K562 (cell line): ENCODE measurements around the gene ZNF569. TPM values are rescaled to one million over a fixed set of nuclear protein-coding genes. Genes with fewer than 3 reads are reported as not detected.
A peak's percentile ranks its signal among the peaks of the same experiment; 100 is the strongest.

Experiments
- ATAC-seq: fragments of 200-7000 bp; cut with Tn5 transposase; 3 replicates; pipeline ENCODE4 v1.9.1; 2020; ENCODE audit warnings: moderate library complexity
- BruUV-seq: library from RNA; stranded (reverse); fragments of 400-500 nt; replicated peaks from 2 replicates; lab custom pipeline; 2021; lab: Mats Ljungman, UMichigan
- CTCF ChIA-PET: fragments of 300-600 bp; formaldehyde crosslinking; extraction: SDS; loops from one replicate; lab custom pipeline; 2021; ENCODE audit warnings: low intra/inter-chr PET ratio; lab: Yijun Ruan, JAX
- POLR2A ChIA-PET: fragments of 300-600, 350-650 bp; sonication (Branson Sonifier 250); formaldehyde crosslinking; extraction: SDS; loops from one replicate; lab custom pipeline; 2021; ENCODE audit warnings: antibody characterized with exemption, inconsistent platforms; lab: Yijun Ruan, JAX
- DNase-seq, 4 experiments: peaks; one replicate each; pipeline versions ENCODE4 v3.0.0 to v3.0.0-alpha.2; 2011 to 2018; ENCODE audit warnings: low spot score in 3 of 4, mixed read lengths in 3 of 4; ENCODE audit errors: extremely low read depth in 1 of 4
- FAIRE-seq: peaks from 2 replicates; lab custom pipeline; 2011; peaks lifted over from hg19 to GRCh38; lab: Jason Lieb, UNC
- H2AFZ ChIP-seq: 2 replicates; pipeline ENCODE4 v1.6.0; 2011; ENCODE audit warnings: low read depth, low read length, control low read depth, inconsistent platforms
- H3K27ac ChIP-seq: fragments of 200-600 bp; 3 replicates; pipeline ENCODE4 v1.8.0; 2011; ENCODE audit warnings: low read depth, mild to moderate bottlenecking, control low read depth, inconsistent platforms, low read length, moderate library complexity, mixed read lengths; ENCODE audit errors: extremely low read depth
- H3K27me3 ChIP-seq, 2 experiments: fragments of 300-600 bp in 1 of 2; 2 replicates in 1 of 2; 3 replicates in 1 of 2; pipeline versions ENCODE4 v1.6.0 to v1.8.0; 2011; ENCODE audit warnings: inconsistent platforms in 2 of 2, low read length in 2 of 2, mild to moderate bottlenecking in 1 of 2, mixed read lengths in 1 of 2, moderate library complexity in 1 of 2; ENCODE audit not compliant: control insufficient read depth in 2 of 2, insufficient read depth in 2 of 2
- H3K36me3 ChIP-seq: fragments of 300-600 bp; 3 replicates; pipeline ENCODE4 v1.8.0; 2011; ENCODE audit warnings: mild to moderate bottlenecking, low read length, inconsistent platforms; ENCODE audit not compliant: control insufficient read depth, insufficient read depth
- H3K4me1 ChIP-seq, 2 experiments: fragments of 200-600 bp in 1 of 2; replicated peaks in 1 of 2; 2 replicates in 1 of 2; 3 replicates in 1 of 2; pipeline versions ENCODE4 v1.5.1 to v1.8.0; 2011; ENCODE audit warnings: inconsistent platforms in 2 of 2, low read length in 2 of 2, mild to moderate bottlenecking in 1 of 2, mixed read lengths in 1 of 2, moderate library complexity in 1 of 2; ENCODE audit not compliant: control insufficient read depth in 2 of 2, insufficient read depth in 2 of 2
- H3K4me2 ChIP-seq: 2 replicates; pipeline ENCODE4 v1.6.1; 2011; ENCODE audit warnings: low read length, control low read depth, inconsistent platforms, mixed read lengths; ENCODE audit not compliant: insufficient read depth
- H3K4me3 ChIP-seq: fragments of 200-600 bp; sonication (generic), shearing (Covaris generic); 2 replicates; pipeline ENCODE4 v1.5.1; 2016; ENCODE audit warnings: control low read depth, inconsistent platforms
- H3K79me2 ChIP-seq: fragments of 200-600 bp; 3 replicates; pipeline ENCODE4 v1.8.0; 2011; ENCODE audit warnings: low read length, inconsistent platforms; ENCODE audit not compliant: control insufficient read depth, insufficient read depth
- H3K9ac ChIP-seq, 2 experiments: 2 replicates each; pipeline versions ENCODE4 v1.6.0 to v1.6.1; 2011; ENCODE audit warnings: low read depth in 2 of 2, low read length in 2 of 2, control low read depth in 1 of 2, inconsistent platforms in 1 of 2, mild to moderate bottlenecking in 1 of 2, mixed read lengths in 1 of 2; ENCODE audit not compliant: insufficient read depth in 1 of 2
- H3K9me1 ChIP-seq: one replicate; pipeline ENCODE4 v1.6.0; 2011; ENCODE audit warnings: inconsistent platforms, mild to moderate bottlenecking, low read length, moderate library complexity; ENCODE audit not compliant: control insufficient read depth, insufficient read depth
- H3K9me3 ChIP-seq: replicated peaks from 2 replicates; pipeline ENCODE4 v1.5.1; 2011; ENCODE audit warnings: low read depth, low read length, inconsistent platforms; ENCODE audit not compliant: control insufficient read depth, insufficient read depth
- H4K20me1 ChIP-seq: replicated peaks from 2 replicates; pipeline ENCODE4 v1.6.1; 2011; ENCODE audit warnings: low read length, inconsistent platforms, mixed read lengths; ENCODE audit not compliant: control insufficient read depth, insufficient read depth
- ESRRA ChIP-seq: fragments of 450-650 bp; IDR thresholded peaks from 2 replicates; pipeline ENCODE4 v1.6.1; 2014; ENCODE audit warnings: low read depth, mild to moderate bottlenecking, moderate library complexity, borderline replicate concordance
- HNRNPL ChIP-seq: fragments of 200-400 bp; formaldehyde crosslinking; IDR thresholded peaks from 2 replicates; pipeline ENCODE4 v1.6.1; 2017; ENCODE audit warnings: low read depth, mild to moderate bottlenecking, low read length
- NFE2L1 ChIP-seq: fragments of 450-650 bp; IDR thresholded peaks from 2 replicates; pipeline ENCODE4 v1.6.1; 2016; ENCODE audit warnings: missing genetic modification characterization, low read depth, mild to moderate bottlenecking, missing compliant biosample characterization, moderate library complexity, borderline replicate concordance
- ZBTB11 ChIP-seq, 3 experiments: fragments of 200-800 bp in 1 of 3; fragments of 250-450 bp in 1 of 3; fragments of 450-650 bp in 1 of 3; sonication (Bioruptor Pico) in 1 of 3; sonication (Bioruptor generic) in 1 of 3; formaldehyde crosslinking in 1 of 3; IDR thresholded peaks; 2 replicates each; pipeline versions ENCODE4 v1.6.1 to v1.8.0; 2016 to 2022; ENCODE audit warnings: mild to moderate bottlenecking in 2 of 3, missing genetic modification characterization in 2 of 3, missing compliant biosample characterization in 1 of 3, moderate library complexity in 1 of 3
- WGBS: fragments of 100-300 bp; shearing (Covaris generic); methylation state at CpG from one replicate; pipeline ENCODE4 v1.1.6; 2016; ENCODE audit warnings: low coverage, mixed read lengths; ENCODE audit not compliant: insufficient coverage; ENCODE audit errors: missing lambda C conversion rate; 5-methylcytosine and 5-hydroxymethylcytosine counted together
- in situ Hi-C: fragments of 300-500 bp; cut with MboI; formaldehyde crosslinking; loops from 4 replicates; pipeline ENCODE4 v1.15.0; 2018; ENCODE audit warnings: inconsistent platforms, mixed read lengths
- intact Hi-C: fragments of 100-400 bp; cut with micrococcal nuclease; formaldehyde crosslinking; loops from 2 replicates; pipeline ENCODE4 v1.14.2; 2022
- polyA plus RNA-seq, 8 experiments: library from polyadenylated mRNA; depleted of rRNA in 4 of 8; stranded (reverse) in 5 of 8; unstranded in 3 of 8; fragments of >200 nt; fragmentation: Nextera tagmentation in 2 of 8; fragmentation: Illumina TruSeq in 1 of 8; extraction: Ambion mirVana in 2 of 8; extraction: Trizol in 1 of 8; gene quantifications; 2 replicates each; pipeline versions ENCODE4 v1.2.1 to v1.2.3, GENCODE V29; 2011 to 2014; ENCODE audit warnings: inconsistent platforms in 1 of 8, missing spikeins in 1 of 8
- total RNA-seq, 7 experiments: library from RNA; depleted of rRNA in 6 of 7; stranded (reverse); fragments of >200 nt in 6 of 7; fragmentation: Illumina TruSeq in 2 of 7; extraction: Trizol in 2 of 7; gene quantifications; 2 replicates each; pipeline versions ENCODE4 v1.2.1 to v1.2.3, GENCODE V29; 2011 to 2021; ENCODE audit warnings: low replicate concordance in 1 of 7
- TF ChIP-seq, protein P1 (sequence below): IDR thresholded peaks from 2 replicates; pipeline ENCODE4 v1.6.1; 2011; ENCODE audit warnings: borderline replicate concordance, low read depth, mild to moderate bottlenecking, moderate library complexity, low read length; ENCODE audit not compliant: insufficient read depth, poor library complexity, severe bottlenecking

The ZNF569 gene
- total and polyA plus RNA-seq, 9 of the 15 experiments (the other 6 are each of a cell fraction or from before 2014, with no cell fraction given) = 2.1 to 5.7 (median 4.5) TPM

DNA sequence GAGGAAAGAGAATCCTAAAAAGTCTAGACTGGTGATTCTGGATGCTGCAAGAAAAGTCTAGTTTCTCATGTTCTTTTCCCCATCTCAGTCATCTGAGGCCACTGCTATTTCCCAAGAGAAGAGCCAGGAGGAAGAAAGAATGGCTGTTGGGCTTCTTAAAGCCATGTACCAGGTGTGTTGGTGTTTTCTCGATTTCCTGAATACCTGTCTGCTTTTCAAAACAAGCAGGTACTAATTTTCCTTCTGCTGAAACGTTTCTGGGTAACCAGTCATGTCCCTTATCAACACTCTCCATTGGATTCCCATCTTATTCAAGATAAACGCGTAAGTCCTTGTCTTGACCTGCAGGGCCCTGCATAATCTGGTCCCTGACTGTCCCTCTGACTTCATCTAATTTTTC lies 3.0 kb upstream of the ZNF569 start (continued):
- TF ChIP-seq, protein P1, sequence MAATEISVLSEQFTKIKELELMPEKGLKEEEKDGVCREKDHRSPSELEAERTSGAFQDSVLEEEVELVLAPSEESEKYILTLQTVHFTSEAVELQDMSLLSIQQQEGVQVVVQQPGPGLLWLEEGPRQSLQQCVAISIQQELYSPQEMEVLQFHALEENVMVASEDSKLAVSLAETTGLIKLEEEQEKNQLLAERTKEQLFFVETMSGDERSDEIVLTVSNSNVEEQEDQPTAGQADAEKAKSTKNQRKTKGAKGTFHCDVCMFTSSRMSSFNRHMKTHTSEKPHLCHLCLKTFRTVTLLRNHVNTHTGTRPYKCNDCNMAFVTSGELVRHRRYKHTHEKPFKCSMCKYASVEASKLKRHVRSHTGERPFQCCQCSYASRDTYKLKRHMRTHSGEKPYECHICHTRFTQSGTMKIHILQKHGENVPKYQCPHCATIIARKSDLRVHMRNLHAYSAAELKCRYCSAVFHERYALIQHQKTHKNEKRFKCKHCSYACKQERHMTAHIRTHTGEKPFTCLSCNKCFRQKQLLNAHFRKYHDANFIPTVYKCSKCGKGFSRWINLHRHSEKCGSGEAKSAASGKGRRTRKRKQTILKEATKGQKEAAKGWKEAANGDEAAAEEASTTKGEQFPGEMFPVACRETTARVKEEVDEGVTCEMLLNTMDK = no peak
- no peak for TF ChIP-seq HNRNPL

DNA sequence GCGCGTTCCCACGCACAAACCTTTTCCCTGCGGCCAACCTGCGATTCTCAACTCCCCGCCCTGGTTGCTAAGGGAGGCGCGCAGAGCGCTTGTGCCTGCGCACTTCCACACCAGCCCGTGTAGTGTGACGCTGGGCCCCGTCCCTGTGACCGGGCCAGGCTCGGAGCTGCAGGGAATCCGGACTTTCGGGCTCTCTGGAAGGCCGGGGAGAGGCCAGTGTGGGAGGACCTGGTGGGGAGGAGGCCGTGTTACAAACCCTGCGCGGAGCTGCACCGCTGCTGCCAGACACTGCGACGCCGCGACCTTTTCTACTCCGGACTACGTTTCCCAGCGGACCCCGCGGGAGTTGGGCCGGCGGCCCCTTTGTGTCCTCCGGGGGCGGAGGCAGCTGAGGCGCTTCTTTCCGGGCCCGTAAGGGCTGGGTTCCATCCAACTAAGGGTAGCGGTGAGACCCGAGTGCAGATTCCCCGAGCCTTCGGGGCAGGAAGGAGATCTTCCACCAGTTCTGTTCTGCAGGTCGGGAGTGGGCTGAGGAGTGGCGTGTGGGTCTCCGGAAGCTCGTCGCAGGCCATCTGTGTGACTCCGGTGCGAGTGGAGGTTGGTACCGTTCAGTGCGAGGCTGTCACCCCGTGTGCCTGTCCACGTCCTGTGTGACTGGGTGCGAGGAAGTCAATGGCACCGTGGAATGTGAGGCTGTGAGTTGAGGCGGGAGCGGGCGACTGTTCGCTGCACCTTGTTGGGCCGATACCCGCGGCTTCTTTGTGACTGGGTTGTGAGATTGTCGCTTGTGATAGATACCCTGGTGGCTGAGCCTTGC lies 1.9 kb upstream of the ZNF569 start, which contains the start of gene ZNF570:
ZNF570 (plus strand) TSS at position 396 of the 817 bp plus-strand sequence. CDS start 999 bp downstream, outside the sequence.
- ATAC-seq (no peak), FAIRE-seq (no peak), DNase-seq (peak in 3 of 4 experiments; percentile 7 to 13 (median 9))
- Histone ChIP-seq H3K4me3 (peak within 1 kb of the TSS; percentile 29), H3K27me3 (no peaks in the 10 kb centered on the region), H3K9me1 (no peaks in the 10 kb centered on the region), H3K79me2 (no peaks in the 10 kb centered on the region; the same call in 2 of the 3 replicates), H3K9me3 (peaks cover 3% of the 10 kb centered on the region; the same call in 1 of the 2 replicates), H3K9ac (no peak within 1 kb of the TSS; a peak in 1 of 4 replicates), H3K27ac (no peak within 1 kb of the TSS), H2AFZ (0 out of 2 replicates have a peak within 1 kb of the TSS, but pooled peaks have one; percentile 55), H3K4me2 (peak within 1 kb of the TSS; percentile 34), H4K20me1 (no peaks in the 10 kb centered on the region), H3K36me3 (peaks cover 7% of the 10 kb centered on the region; the same call in 1 of the 3 replicates), H3K4me1 (peaks cover 0 to 10% of the 10 kb centered on the region in 2 experiments; a peak in 2 of 5 replicates)
- no TSS peak for BruUV-seq
- ChIA-PET POLR2A (interaction anchor here (0.7 kb wide), 1 partner anchor 858 kb away, joined by 4 read pairs; no protein-coding TSS in a partner anchor), CTCF (no interaction called here)
- 29% methylated on average over 39 of the region's 63 CpGs for WGBS
- intact Hi-C loops = no loop called here
- in situ Hi-C loops = no loop called here
- TF ChIP-seq ESRRA (no peak), ZBTB11 (CRISPR knock-in tag; IDR thresholded peaks at IDR 0.05) (peak; percentile 58 to 96 (median 95); a peak in 5 of 6 replicates), NFE2L1 (tag) (no peak)
